HG03460 (cell line): ENCODE measurements around the gene MFAP3L.

ENCODE experiments used
- ATAC-seq: cut with Tn5 transposase; IDR thresholded peaks from one replicate; pipeline ENCODE4 v1.9.1; 2021; ENCODE audit not compliant: unreplicated experiment

MFAP3L gene

DNA sequence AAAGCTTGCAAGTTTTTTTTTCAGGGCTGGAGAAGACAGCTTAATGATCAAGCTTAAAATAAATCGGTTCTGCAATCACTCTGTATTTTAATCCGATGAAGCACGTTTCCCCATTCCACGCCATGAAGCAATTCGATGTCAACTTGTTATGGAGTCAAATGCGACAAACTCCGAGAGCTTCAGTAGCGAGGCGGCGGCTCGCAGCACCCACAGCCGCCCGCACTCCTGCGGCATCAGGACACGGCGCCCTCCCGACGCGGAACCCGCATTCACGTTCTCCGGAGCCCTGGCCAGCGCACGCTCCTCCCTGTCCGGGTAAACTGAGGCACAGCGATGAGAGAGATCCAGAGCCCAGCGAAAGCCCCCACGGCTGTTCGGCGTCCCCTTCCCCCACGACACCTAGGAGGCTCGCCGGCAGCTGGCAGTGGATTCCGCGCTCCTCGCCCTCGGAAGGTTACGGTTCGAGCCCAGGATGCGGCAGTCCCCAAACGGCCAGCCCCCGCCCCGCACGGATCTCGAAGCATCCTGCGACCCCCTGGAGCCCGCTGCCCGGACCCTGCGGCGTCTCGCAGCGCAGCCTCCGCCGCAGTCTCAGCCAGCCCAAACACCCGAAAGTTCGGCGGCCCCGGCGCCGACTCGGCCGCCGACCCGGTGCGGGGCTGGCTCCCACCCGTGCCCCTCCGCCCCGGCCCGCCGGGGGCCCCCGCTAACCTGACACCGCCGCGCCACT is 507 bp downstream of the MFAP3L start:
- no peak for ATAC-seq

DNA sequence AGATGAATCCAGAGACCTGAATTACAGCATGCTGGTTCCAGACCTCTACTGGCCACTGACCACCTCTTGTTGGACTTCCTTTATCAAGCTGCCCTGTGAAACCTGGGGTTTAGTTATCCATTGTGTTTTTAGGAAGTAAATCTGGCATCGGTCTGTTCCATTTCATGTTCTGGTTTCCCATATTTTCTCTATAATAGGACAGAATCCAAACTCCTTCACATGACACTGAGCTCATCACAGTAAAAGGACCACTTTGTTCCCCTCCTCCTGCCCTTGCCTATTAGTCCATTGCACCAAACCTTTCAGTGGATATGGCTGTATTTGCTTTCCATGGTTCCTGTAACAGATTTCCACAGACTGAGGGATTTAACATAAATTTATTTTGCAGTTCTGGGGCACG is 4.0 kb downstream of the MFAP3L start:
- ATAC-seq = no peak

DNA sequence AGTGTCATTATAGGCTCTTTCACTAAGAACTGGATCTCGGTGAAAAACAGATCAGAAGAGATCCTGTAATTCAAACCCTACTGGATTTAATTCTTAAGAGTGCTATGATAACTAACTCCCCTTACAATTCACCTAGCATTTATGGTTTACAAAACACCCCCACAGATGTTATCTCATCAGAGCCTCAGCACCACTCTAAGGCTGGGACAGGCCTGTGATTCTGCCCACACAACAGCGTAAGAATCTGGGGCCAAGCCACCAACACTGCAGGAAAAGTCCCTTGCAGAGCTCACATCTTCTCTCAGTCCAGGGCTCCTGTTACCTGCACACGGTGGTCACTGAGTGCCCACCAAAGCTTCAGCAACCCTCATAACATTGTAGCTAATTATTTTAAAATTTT is 8.9 kb downstream of the MFAP3L start:
- ATAC-seq = no peak

DNA sequence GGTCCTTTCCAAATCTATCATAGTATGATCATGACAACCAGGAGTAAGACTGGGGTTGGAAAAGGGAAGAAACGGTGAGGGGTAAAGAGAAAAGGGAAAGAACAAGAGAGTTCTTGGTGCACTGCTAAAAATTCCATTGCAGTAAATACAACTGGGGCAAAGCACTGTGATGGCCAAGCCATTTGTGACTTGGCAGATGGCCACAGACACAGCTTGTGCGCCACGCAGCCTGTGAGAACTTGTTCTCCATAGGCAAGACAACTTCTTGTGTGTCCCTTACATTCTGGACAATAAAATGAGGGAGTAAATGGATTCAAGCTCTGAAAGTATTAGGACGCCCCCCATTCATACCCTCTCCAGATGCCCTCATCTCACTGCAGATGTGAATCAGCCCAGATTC is 10.9 kb downstream of the MFAP3L start:
- ATAC-seq = no peak

DNA sequence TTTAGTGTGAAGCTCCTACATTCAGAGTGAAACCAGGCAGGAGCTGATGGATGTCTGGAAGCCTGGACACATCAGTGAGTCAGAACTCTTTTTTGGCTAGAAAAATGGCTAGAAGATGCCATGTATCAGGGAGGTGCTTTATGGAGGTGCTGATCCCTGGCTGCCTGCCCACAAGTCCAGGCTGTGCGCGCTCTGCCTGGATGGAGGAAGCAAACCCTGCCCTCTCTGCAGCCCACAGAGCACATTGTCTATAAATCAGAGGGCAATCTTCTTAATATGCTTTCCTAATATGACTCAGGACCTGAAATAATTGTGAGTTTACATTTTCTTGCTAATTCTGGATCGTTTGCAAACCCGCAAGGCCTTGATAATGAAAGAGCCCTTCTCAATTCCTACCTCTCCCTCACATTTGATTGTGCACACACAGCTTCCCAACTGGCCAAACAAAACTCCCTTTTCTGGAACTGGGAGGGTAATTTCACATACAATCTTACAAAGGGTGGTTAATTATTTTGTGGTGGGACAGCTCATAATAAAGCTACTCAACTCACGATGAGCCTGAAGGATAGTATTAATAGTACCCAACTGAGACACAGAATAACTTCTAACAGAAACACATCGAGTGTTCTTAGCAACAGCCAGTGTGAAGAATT is 11.7 kb downstream of the MFAP3L start:
- no peak for ATAC-seq

DNA sequence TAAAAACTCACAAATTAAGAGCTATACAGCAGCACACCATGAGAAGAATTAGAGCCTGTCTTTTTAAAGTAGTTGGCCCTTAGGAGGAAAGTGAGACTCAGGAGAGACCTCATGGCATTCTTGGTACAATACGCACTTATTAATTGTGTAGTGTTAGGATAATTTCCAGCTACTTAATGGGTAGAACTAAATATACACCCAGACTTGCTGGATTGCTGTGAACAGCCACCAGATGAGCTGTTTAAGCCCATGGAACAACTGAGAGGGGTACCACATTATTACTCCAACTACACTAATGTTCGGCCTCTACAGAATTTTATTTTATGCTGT is 13.6 kb downstream of the MFAP3L start:
- no peak for ATAC-seq

DNA sequence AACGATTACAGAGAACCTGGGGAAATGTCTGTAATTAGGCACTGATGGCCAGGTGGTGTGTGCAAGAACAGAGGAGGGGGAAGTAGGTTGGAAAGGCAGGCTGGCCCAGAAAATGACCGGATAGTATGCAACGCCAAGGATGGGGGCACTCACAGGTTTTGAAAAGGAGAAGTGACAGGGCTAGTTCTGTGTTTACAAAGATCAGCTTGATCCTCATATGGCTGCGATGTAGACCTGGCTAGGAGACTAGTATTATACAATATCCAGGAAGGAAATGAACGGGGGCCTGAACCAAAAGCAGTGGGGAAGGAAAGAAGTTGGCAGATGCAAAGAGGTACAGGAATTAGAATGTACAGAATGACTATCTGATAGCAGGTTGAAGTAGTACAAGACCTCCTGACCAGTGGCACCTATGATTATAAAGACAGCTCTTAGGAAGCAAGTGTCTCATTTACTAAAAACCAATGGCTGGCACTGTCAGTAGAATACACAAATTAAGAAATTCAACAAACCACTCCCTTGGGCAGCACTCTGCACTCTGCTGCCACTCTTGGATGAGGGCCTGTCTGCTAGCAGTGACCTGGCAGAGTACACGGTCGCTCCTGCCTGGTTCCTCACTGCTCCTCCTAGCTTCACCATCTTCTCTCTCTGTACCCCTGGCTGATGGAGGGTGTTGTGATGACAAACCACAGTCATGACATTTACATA is 14.1 kb downstream of the MFAP3L start:
- no peak for ATAC-seq

DNA sequence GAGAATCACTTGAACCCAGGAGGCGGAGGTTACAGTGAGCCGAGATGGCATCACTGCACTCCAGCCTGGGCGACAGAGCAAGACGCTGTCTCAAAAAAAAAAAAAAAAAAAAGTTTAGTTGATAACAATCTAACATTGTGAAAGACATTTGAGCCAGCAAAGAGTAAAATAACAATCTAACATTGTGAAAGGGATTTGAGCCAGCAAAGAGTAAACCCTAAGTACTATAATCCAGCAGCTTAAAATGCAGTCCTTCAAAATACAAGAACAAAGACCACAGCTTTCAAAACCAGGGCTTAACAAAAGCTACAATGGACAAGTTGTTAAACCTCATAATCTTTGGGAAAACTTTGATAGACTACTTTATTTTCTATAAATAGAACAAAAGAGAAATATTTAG is 16.9 kb downstream of the MFAP3L start:
- no peak for ATAC-seq

DNA sequence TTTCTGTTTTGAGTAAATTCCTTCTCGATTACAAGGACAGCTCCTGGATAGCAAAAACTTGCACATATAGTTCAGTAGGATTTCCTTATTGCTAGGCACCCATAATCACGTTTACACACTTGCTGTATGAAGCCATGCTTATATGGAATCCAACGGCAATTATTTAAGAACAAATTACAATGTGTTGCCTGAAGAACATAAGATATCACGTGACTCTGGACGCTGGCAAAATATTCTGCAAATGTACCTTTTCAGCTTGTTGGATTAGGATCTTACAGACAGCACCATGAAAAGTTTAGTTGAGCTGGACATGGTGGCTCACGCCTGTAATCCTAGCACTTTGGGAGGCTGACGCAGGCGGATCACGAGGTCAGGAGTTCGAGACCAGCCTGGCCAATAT is 17.4 kb downstream of the MFAP3L start:
- ATAC-seq = no peak

DNA sequence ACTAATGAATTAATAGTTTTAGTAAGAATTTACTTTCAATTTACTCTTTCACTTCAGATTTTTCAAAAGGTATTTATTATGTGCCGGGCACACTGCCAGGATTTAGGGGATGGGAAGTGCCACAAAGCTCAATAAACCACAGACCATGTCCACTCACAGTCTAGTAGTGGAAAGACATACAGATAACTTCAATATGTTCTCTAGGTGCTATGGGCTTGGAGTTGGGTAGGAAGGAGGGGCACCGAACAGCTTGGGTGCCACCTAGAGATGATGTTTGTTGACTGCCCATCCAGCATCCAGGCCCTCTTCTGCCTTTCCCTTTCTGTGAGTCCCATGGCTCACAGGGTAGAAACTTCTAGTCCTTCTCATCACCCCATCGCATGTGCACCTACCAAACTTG is 17.8 kb downstream of the MFAP3L start:
- ATAC-seq = no peak

DNA sequence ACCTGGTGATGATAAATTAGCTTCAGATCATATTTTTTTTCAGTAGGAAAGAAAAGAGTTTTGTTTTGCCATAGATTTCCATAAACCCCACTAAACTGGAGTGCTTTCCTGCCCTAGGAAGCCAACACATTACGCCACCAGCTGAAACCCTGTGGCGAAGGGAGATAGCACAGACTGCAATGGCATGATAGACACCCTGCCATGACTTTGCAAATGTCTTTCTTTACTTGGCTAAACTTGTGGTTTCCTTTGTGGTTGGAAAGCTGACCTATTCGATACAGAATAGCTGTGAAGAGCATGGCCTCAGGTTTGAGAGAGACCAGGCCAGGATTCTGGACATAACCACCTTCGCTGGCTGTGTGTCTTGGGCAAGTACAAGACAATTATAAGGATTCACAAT is 19.1 kb downstream of the MFAP3L start:
- no peak for ATAC-seq

DNA sequence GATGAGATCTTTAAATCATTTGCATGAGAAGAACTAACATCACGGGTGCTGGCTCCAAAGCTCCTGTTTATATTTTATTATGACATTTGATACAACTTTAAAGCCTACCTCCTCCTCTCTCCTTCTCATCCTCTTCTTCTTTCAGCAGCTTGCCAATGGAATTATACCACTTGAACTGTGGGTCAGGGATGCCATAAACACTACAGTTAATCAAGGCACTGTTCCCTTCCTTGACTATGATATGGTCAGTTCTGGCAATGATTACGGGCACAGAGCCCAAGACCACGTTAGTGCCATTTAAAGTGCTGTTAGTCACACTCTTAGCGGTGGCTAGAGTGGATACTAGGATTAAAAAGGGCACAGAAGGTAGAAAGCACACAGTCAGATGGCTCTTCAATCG is 20.7 kb downstream of the MFAP3L start:
- no peak for ATAC-seq

DNA sequence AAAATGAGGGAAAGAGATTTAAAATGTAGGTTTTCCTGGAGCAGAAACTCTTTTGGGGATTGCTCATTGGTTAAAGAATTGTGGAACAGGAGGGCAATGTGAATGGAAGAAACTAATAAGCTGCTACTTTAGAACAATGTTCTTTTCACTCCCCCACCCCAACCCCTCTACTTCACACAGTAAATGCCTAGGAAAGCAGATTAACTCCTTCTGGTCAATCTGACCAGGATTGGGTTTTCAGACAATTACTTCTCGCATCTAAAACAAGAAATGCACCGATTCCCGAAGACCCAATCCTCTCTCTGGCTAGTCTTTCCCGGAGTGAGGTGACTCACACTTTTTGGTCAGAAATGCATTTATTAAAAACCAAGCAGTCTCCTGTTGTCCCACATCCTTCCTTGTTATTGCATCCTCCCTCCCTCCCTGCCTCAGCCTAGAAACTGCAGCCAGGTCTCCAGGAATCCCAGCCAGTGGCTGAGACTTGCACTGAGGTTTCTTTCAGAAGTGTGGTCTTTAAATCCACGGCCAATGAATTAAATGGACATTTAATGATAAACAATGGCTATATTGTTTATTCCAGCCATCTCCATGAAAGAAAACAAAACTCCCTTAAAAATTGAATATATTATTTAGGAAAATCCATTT is 21.4 kb downstream of the MFAP3L start:
- no peak for ATAC-seq

DNA sequence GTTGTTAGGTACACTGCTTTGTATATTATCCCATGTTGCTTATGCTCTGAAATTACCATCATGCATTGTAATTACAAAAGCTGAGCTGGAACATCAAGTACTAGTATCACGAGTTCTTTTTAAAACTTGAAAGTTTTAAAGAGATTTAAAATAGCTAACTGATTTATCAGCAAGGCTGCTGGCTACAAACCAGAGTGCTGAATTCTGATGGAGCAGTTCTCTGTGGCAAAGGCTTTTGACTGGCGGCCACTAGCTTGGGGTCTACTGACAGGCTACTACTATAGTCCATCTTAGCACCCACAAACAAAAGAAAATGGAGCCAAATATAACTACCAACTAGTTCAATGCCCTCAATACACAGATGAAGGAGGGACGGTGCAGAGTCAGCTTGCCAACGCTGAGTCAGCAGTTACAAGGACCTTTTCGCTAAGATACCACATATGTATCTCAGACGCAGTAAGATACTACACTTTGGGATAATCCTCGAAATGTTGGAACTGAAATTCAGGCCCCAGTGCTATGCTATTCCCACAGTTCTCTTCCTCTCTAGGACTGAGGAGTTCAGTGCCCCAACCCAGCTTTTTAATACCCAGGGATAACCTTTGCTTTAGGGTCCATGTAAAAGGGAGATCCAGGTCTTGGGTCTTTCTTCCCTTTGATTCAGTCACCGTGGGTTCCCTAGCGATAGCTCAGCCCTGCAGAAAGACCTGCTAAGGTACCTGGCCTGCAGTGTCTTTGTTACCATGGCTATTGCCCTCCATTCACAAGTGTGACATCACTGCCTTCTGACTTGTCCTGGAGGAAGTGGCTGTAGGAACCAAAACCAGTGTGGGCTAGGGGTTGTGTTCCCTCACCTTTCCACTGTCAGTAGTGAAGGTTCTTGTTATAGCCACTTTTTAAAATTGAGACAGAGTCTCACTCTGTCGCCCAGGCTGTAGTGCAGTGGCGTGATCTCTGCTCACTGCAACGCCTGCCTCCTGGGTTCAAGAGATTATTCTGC is 22.8 kb downstream of the MFAP3L start:
- no peak for ATAC-seq

DNA sequence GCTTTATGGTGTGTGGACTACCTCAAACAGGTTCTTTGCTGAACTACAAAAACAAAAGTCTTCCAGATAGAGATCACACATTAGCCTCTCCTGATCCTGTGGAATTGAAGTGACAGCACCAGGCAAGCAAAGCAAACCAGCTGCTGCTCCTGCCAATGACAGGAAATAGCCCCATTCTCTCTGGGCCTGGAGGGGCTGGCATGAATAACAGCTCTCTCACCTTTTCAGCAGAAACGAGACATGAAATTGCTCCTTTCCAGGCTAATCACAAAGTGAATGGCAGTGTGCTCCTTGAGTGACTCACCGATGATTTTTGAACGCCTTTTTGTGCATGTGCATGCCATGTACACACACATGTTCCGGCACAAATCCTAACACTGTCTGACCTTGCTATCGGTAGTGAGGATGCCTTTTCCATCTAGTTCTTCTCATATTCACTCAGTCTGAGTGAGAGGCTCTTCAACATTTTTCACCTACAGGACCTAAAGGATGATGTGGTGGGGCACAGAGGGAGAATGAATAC is 24.4 kb downstream of the MFAP3L start:
- no peak for ATAC-seq

DNA sequence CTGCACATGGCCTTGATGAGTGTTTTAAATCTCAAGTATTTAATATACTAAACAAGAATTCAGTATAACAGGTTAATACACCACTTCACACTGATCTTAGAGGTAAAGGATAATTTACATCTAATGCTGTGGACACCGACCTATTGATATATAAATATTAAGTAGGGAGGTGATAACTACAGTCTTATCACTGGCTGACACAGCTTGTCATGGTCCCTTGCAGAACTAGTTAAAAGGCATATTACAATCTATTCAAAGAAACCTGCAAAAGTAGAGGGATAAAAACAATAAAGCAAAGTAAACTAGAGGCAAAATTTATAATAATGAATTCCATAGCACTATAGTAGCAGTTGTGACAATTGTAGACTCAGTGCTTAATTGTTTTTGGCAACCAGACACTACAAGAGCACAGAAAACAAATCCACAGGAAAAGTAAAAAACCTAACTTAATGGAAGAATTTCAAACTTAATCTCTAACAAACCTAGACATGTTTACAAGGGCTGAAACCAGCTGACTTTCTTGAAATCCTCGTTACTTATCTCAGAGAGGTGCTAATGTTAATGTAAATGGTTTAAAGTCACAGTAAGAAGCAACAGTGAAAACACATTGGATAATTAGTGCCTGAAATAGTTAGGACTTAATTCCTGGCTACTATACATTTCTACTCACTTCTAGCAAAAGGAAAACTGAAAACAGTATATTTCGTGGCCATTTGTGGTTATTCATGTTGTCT is 25.0 kb downstream of the MFAP3L start:
- ATAC-seq = no peak

DNA sequence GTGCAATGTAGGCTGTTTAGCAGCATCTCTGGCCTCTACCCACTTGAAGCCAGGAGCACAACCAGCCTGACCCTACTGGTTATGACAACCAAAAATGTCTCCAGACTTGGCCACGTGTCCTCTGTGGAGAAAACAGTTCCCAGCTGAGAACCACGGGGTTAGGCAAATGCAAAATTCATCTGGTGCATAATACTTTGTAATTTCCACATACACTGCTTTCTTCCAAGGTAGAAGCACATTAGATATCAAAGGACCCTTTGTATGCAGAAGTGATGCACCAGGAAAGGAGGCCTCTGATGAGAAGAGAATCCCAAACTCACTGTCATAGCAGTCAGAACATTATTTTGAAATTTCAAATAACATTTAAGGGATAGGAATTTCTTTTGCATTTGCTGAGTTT is 26.3 kb downstream of the MFAP3L start:
- ATAC-seq = no peak

DNA sequence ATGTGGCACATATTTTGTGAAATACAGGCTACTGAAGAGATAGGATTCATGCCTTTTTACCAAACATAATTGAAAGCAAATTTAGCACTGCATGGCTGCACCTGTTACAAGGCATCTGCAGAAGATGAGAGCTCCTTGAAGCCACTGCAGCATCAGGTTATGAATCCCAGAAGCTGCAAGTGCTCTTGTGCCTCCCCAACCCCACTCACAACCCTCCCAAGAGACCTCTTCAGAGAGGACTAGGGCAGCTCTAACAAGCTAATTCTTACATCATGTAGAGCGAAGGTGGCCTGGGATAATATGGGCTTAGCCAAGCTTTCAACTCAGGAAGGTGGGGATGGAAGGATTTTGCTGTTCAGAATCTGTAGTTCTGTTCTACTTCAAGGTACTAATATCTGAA is 27.2 kb downstream of the MFAP3L start:
- no peak for ATAC-seq

DNA sequence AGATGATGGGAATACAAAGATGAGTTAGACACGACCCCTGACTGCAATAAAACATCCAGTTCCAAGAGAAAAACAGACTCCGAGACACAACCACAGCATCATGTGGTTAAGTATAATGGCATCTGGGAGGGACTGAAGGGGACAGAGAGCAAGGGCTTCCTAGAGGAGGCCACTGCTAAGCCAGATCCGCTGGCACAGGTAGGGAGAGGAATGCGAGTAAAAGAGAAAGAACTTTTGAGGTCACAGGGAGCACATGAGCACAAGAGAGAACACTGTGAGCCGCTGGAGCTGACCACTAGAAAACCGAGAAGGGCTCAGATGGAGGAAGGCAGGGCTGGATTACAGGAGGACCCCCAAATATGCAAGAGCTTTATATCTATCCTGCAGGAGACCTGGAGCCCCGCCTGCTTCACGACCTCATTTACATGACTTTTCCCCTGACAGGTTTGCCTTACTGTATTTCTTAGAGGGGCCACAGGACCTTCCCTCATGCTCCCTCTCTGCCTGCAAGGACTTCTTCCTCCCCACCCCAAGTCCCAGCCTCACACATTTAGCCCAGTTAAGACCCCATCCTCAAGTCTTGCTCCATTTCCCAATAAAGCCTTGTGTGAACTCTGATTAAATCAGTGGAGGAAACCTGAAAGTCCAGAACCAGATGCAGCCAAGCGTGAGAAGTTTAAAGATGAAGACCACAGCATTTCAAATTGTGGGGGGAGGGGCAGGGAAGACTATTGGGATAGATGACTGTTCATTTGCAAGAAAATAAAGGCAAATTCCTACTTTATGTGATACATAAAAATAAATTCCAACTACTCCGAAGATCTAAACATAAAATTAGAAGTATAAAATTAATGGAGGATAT is 29.6 kb downstream of the MFAP3L start:
- no peak for ATAC-seq
